Measurements from ENCODE around the gene TSGA10IP. TPM values are rescaled to one million over a fixed set of nuclear protein-coding genes. Genes with fewer than 3 reads are reported as not detected.

TSGA10IP gene
- total RNA-seq, 1 experiment from 2014 or later = 3.4 TPM

- TF ChIP-seq ZNF416 (CRISPR knock-in tag; IDR thresholded peaks at IDR 0.05) = no peak
- no peak for TF ChIP-seq ZNF671 (CRISPR knock-in tag; IDR thresholded peaks at IDR 0.05)
- TF ChIP-seq TP53 (CRISPR knock-in tag; IDR thresholded peaks at IDR 0.05) = no peak
- no peak for TF ChIP-seq MYBL2 (CRISPR knock-in tag; IDR thresholded peaks at IDR 0.05)
These were observed 58.0 kb downstream of the TSGA10IP start (continued) for GRCh38 chr11:66003291-66003690.

- ATAC-seq = no peak
- no peaks in the 10 kb centered on the region for H3K9me3 Mint-ChIP-seq
- TF ChIP-seq ZNF671 (CRISPR knock-in tag; IDR thresholded peaks at IDR 0.05) = no peak
- TF ChIP-seq TEAD4 (CRISPR knock-in tag; IDR thresholded peaks at IDR 0.05) = no peak
- TF ChIP-seq ZNF416 (CRISPR knock-in tag; IDR thresholded peaks at IDR 0.05) = no peak
- no peak for TF ChIP-seq FOXK1 (CRISPR knock-in tag; IDR thresholded peaks at IDR 0.05)
- no peak for TF ChIP-seq ARID4B (CRISPR knock-in tag; IDR thresholded peaks at IDR 0.05; ENCODE audit: borderline replicate concordance)
- no peak for TF ChIP-seq ZNF138 (CRISPR knock-in tag; conservative IDR thresholded peaks at IDR 0.05)
- no peak for TF ChIP-seq E2F1 (CRISPR knock-in tag; IDR thresholded peaks at IDR 0.05)
- TF ChIP-seq FOXP1 (CRISPR knock-in tag; IDR thresholded peaks at IDR 0.05; ENCODE audit: borderline replicate concordance) = no peak
- TF ChIP-seq SMAD4 (CRISPR knock-in tag; IDR thresholded peaks at IDR 0.05) = no peak
- no peak for TF ChIP-seq AFF4 (CRISPR knock-in tag; IDR thresholded peaks at IDR 0.05; ENCODE audit: borderline replicate concordance)
- no peak for TF ChIP-seq ETV6 (CRISPR knock-in tag; IDR thresholded peaks at IDR 0.05)
- TF ChIP-seq ZNF317 (CRISPR knock-in tag; IDR thresholded peaks at IDR 0.05; ENCODE audit: borderline replicate concordance, low read depth) = no peak
- TF ChIP-seq GRHL2 (CRISPR knock-in tag; IDR thresholded peaks at IDR 0.05; ENCODE audit: insufficient replicate concordance, severe bottlenecking) = no peak
- TF ChIP-seq ZBTB21 (CRISPR knock-in tag; IDR thresholded peaks at IDR 0.05; ENCODE audit: borderline replicate concordance) = no peak
- no peak for TF ChIP-seq ZNF423 (CRISPR knock-in tag; IDR thresholded peaks at IDR 0.05)
- no peak for TF ChIP-seq ATF3 (CRISPR knock-in tag; conservative IDR thresholded peaks at IDR 0.05)
- no peak overlapping the region for H3K27ac Mint-ChIP-seq
- DNase-seq (ENCODE audit: low spot score) = no peak
- CTCF ChIA-PET = interaction anchor here (1.0 kb wide), 1 partner anchor 18 kb away, joined by 3 read pairs; no protein-coding TSS in a partner anchor
- no peaks in the 10 kb centered on the region for H3K27me3 Mint-ChIP-seq (ENCODE audit: low read depth)
- POLR2A ChIA-PET = no interaction called here
- H3K4me1 Mint-ChIP-seq = peaks cover 21% of the 10 kb centered on the region
- H3K36me3 Mint-ChIP-seq = peaks cover 31% of the 10 kb centered on the region
- peak overlapping the region; percentile 54 for H3K4me3 Mint-ChIP-seq
These were observed 58.9 kb downstream of the TSGA10IP start for GRCh38 chr11:66004186-66004585.
